A204.1 (cell line): Measurements from ENCODE around the gene USP7.

Source experiments
- FAIRE-seq: peaks from 2 replicates; lab custom pipeline; 2012; peaks lifted over from hg19 to GRCh38; lab: Jason Lieb, UNC

The USP7 gene

DNA sequence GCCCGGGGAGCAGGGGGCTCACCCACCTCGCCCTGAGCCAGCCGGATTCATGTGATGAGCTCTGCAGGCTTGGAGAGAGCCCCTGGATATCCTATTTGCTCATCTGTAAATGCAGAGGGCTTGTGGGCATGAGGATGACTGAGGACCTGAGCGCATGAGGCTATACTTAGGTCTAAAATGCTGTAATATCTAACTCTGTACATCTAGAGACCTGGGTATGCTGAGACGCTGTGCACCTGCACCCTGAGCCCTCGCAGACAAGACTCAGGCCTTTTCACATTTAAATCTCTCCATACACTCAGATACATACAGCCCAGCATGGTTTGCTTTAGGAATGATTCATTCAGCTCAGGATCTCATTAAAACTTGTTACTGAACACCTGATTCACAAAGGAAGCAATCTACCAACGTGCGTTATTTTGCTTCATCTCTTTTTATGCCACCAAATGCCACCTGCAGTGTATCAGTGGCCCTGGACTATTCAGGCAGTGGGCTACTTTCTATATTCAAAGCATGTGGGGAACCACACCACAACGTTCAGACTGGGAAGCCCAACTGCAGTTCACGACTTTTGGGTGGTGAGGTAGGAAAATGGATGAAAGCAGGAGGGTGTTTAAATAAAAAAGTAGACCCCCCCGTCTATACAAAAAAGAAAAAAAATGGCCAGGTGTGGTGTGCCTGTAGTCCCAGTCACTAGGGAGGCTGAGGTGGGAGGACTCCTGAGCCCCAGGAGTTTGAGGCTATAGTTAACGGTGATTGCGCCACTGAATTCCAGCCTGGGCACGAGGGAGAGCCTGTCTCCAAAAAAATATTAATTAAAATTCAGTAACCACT is 12.0 kb downstream of the USP7 start:
- FAIRE-seq = no peak

DNA sequence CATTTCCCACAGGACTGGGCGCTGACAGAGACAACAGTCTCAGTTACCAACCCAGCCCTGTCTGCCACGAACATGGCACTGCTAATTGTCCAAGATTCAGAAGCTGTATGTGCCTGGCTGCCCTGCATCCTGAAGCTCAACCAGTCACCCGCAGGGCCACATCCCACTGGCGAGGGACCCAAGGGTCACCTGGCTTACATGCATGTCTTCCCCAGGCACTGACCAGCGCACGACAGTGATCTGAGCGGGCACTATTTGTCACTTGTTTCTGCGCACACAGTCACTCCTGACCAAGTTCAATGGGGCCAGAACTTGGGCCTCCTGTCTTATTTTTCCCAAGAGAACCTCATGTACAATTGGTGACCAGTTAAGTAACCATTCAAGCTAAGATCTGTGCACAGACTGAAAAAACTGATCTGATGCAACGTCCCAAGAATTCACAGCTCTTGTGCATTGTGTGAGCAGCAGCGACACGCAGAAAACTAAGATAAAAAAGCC is 13.1 kb downstream of the USP7 start:
- FAIRE-seq = no peak

DNA sequence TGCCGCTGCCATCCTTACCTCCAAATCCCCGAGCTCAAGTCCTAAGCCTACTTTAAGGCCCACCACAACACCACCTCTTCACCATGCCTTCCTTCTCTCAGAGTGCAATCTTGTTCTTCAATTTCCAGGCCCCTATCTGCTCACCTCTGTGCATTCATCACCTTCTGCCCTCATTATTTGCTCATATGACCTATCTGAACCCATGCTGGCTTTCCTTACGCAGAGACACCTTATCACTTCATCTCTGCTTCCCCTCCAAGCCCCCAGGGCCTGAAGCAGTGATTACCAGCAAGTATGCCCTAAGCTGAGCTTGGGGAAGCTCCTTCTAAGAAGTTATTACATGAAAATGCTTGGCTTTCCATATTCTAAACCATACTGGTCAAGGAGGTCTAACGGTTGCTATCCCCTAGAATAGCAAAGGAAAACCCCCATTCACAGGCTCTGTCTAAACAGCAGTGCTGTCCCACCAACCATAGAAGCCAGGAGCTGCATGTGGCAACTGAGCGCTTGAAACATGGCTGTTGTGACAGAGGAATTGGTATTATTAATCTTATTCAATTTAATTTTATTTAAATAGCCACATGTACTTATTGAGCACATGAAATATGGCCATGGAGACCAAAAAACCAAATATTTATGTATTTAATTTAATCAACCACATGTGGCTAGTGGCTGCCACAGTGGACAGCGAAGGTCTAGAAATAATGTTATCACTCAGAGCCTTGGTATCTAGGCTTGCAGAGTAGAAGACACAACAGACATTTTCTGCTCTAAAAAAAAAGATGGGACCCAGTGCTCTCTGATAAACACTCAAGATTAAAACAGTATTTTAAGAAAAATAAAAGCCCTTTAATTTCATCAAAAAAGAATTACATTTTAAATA is 13.9 kb downstream of the USP7 start:
- no peak for FAIRE-seq

DNA sequence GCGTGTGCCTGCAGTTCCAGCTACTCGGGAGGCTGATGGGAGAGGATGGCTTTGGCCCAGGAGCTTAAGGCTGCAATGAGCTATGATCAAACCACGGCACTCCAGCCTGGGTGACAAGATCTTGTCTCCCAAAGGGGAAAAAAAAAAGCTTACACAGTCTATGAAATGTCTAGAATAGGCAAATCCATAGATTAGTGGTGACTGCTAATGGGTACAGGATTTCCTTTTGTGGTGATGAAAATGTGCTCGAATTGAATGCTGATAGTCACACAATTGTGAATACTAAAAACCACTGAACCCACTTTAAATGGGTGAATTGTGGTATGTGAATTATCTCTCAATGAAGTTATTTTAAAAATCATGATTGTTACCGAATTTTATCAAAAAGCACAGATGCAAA is 14.9 kb downstream of the USP7 start:
- no peak for FAIRE-seq

DNA sequence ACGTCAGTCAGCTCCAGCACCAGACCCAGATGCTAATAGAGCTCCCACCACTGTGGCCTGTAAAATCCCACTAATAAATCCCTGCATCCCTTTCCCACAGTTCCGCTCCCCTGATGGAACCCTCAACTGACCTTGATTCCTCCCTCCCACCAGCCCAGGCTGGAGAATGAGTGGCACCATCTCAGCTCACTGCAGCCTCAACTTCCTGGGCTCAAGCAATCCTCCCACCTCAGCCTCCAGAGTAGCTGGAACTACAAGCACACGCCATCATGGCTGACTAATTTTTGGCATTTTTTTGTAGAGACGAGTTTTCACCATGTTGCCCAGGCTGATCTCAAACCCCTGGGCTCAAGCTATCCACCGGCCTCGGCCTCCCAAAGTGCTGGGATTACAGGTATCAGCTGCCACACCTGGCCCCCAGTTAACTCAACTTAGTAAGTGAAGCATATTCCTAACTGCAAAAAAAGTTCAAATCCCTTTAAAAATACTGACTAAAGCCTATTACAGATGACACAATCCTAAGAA is 15.6 kb downstream of the USP7 start:
- FAIRE-seq = no peak

DNA sequence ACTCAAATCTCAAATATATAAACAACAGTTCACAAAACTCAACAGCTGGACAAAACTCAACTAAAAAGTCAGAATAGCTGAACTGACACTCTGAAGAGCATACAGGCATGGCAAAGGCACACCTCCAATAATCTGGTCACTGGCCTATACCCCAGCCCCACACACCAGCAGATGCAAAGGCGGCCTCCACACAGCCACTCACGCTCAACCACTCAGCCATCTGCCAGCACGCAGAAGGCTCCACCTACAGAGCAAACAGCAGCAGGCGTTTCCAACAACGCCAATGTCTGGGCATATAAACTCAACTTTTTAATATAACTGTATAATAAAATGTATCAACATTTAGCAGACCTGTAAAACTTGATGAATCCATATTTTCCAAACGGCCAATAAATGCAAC is 17.2 kb downstream of the USP7 start:
- FAIRE-seq = no peak

DNA sequence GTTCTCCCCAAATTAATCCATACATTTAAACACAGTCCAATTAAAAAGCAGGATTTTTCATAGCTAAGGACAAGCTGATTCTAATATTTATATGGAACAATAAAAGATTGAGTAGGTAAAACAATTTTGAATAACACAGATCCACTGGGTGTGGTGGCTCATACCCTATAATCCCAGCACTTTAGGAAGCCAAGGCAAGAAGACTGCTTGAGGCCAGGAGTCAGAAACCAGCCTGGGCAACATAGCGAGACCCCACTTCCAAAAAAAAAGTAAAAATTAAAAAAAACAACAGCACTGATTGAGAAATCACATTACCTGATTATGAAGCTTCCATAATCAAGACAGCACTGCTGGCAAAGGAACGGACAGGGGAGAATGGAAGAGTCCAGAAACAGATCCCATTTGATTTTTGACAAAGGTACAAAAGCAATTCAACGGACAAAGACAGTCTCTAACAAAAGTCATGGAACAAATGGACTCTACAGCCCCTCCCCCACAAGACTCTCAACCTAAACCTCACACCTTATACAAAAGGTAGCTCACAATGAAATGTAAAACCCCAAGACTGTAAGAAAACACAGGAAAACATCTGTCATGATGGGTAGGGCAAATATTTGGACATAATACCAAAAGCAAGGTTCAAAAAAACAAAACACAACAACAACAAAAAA is 17.9 kb downstream of the USP7 start:
- no peak for FAIRE-seq

DNA sequence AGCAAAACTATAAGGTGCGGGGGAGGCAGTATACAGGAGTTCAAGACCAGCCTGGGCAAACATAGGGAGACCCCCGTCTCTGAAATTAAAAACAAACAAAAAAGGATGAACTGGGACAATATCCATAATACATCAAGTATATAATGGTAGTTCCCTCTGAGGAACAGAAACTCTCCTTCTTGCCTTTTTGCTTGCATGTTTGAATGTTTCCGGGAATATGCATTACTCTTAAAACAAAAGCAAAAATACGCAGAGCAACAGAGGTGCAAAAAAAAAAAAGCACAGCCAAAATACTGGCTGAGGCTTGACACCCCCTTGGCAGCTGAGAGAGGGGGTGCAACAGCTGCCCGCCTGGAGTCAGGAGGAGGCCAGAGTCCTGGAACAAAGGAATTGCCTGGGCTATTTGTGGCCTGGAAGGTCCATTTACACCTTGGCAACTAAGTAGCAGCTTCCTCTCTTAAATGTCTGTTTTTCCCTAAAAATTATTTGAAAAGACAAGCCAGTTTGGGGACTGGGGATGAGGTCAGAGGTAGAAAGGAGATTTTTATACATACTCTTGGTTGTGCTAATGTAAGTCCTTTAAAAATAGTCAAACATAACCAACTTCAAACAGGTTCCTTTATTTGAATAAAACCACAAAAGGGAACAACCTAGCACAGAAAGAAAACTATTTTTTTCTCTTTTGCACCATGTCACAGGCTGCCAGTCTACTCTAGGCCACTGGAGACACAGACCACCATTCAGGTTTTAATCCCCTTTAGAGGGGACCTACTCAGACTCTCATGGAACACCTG is 19.5 kb downstream of the USP7 start:
- FAIRE-seq = no peak

DNA sequence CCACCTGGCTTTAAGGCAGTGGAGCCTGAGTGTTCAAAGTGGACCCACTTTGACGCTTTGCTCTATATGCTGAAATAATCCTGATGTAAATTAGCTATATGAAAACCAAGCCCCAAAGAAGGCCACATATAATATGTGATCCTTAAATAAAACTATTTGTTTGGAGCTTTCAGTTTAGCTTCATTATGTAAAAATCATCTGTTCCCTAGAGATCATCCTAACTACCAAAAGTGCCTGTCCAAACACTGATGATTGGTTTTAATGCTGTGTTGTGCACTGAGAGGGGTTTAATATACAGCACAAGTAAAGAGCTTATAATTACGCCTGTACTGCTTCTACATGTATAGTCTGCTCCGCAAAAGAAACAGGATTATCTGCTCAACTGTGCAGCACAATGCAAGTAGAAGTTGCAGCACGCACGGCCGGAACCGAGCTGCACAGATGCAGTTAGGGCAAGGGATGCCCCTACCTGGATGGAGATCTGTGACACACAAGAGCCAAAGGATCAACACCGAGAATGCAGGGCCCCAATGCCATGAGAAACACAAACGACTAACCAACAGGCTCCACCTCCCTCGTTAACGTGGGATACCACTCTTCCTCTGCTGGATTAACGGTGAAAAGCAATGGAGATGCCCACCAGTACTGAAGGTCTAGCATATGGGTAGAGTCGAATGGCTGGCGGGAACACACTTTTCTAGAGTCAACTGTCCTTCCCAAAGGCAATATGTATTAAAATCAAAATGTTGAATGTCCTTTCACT is 20.5 kb downstream of the USP7 start:
- FAIRE-seq = no peak

DNA sequence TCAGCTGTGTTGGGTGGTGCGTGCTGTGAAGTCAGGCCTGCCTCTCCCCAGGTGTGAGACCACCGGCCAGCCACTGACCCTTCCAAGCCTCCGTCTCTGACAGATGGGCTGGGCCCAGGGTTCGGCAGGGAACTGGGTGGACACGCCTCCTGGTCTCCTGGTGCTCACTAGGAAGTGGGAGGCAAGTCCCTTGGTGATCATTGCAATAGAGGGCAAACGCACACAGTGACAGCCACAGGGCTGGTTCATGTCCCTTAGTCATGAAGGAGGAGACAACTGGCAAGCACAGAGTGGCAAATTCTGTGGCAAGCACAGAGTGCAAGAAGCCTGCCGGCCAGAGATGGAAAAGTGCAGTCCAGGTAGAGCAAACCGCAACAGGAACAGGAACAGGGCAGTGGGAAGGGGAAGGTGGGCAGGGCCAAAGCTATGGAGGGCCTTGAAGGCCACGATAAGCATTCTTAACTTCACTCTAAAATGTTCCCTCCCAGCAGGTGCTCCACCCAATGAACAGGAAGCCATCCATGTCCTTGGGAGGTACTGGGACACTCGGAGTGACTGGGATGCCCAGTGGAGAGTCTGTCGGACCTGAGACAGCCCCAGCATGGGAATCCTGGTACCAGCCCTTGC is 21.9 kb downstream of the USP7 start:
- no peak for FAIRE-seq

DNA sequence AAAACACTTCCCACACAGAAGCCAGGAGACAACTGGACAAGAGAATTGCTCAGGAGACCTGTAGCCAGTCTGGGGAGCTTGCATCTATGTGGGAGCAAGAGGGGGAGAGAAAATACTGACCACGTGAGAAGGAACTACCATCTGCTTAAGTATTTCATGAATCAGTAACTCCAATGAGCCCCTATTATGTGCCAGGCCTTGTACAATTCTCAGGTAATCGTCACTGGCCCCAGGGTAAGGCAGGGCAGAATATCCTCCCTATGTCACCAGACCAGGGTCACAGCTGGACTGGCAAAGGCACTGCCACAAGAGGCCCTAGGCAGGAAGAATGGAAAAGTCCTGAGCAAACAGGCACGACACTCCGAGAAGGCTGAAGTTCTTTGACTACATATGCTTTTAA is 25.9 kb downstream of the USP7 start:
- FAIRE-seq = no peak

DNA sequence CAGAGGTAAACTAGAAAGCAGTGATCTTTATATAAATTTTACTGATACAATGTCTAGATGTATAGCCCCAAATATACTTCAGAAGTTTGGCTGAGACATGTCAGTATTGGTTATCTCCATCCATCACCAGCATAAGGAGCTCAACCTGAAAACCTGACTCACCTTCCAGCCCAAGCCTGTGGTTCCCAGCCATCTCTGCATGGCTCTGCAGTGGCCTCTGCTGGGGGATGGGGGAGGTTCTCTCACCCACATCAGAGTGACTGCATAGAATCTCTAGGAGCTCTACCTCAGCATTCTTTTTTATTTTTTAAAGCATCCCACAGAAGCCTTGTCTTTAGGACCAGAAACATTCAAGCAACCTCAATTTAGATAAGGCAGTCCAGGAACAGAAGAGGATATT is 27.3 kb downstream of the USP7 start:
- FAIRE-seq = no peak

DNA sequence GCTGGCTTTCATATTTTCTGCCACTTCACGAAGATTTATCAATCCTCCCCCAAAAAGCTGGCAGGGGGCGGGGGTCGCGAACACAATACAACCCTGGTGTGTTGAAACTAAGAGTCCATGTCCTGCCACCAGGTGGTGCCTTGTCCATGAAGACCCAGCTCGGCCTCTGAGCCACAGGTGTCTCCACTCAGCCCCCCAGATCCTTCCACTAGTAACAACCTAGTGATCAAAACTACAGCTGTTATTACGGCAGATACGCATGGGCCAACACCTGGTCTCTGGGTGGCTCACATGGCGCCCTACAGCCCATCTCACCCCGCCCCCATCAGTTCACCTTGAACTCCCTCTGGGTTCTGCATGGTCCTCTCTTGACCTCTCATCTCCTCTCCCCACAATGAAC is 27.7 kb downstream of the USP7 start:
- FAIRE-seq = no peak

DNA sequence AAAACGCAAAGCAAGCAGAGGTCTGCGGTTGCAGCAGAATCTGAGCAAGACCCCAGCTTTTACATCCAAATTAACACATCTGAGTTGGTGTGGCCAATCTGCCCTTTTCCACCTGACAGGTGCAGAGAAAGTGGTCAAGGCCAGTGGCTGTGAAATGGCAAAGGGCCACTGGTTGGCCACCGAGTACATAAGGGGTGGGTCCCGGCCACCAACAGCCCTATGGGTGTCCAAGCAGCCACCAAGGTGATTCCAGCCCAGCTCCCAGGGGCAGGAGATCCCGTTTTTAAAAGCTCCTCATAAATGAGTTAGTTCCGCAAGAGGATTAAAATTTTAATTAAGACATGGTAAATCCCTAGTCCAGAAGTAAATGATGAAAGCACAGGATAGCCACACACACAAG is 29.1 kb downstream of the USP7 start:
- no peak for FAIRE-seq

DNA sequence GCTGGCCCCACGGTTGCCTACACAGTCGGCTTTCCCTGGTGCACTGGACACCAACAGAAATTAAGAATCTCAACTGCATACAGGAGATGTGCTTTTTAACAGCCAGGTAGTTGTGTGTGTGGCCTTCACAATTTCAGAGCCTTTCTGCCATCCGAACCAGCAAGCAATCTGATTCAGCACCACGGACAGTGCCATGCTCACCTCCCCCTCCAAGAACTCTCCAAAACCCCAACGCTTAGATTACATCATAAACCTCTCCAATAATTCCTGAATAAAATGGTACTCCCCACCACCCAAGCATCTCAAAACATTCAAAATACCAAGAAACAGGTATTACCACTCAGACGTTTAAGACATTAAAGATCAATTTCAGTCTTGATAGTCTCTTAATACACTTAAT is 31.8 kb downstream of the USP7 start:
- FAIRE-seq = no peak

DNA sequence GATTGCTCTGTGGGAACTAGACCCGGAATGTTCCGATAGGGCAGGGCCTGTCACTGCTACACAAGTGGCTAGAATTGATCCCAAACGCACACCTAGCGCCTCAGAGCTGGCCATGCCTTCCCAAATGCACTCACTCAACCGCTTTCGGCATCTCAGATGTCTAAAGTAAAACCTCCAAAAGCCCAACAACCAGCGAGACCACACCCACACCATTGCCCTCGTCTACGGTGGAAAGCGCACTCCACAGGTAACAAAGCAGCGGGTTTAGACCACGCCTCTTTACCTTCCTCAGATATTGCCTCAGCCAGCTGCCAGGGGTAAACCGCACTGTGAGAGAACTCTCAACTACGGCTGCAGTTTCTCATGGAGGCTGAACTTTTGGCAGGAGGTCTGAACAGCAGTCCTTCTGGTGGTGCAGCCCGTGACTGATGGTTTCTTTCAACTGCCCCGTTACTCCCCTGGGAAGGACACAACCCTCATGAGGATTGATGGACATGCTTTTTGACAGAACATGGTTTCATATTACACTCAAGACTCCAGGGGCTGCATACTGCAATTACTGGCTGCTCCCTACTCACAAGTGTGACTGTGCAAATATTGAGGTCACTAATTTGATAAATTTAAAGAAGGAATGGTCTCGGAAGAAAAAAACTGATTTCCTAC is 34.5 kb downstream of the USP7 start:
- no peak for FAIRE-seq

DNA sequence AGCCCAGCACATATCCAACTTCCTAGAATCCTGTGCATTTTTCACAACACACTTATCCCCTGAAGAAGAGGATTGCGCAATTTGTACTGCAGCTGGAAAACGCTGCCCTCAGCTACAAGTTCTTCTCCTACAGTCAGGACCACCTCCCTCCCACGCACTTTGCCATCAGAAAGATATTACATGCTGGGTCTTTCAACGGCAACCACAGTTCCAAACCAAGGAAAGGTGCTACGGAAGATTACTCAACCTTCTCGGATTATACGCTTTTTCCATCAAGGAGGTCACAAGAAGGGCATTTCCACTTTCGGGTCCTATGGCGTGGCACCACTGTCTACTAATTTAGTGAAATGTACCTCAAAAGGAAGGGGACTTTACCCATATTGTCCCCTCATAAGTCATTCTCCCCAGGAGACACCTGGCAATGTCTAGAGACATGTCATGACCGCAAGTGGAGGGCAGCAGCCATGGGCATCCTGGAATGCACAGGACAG is 35.2 kb downstream of the USP7 start:
- no peak for FAIRE-seq

DNA sequence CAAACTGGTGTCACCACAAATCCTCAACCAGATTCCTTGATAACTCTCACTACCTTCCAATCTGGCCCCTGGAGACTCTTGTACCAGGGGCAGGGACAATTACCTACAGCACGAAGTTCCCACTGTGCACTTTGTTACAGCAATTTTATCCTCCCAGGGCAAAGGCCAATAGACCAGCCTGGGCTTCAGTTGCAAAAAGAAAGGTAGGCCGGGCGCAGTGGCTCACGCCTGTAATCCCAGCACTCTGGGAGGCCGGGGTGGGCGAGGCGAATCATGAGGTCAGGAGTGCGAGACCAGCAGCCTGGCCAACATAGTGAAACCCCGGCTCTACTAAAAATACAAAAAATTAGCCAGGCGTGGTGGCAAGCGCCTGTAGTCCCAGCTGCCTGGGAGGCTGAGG is 36.9 kb downstream of the USP7 start:
- no peak for FAIRE-seq

DNA sequence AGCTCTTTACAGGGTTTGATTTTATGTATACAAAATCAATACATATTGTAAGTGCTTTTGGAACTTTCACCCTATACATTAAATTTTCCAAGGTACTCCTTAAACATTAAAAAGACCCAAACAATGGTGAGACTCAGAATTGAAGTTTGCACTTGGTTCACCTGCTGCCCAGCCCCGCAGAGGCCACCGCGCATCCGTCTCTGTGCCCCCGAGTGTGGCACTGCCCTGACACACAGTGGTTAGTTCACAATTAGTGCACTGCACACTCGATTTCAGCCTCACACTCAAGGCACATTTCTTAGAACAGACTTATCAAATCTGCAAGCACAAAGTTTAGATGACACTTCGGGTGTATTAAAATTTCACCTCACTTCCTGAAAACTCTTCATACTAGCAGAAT is 38.3 kb downstream of the USP7 start:
- FAIRE-seq = no peak

DNA sequence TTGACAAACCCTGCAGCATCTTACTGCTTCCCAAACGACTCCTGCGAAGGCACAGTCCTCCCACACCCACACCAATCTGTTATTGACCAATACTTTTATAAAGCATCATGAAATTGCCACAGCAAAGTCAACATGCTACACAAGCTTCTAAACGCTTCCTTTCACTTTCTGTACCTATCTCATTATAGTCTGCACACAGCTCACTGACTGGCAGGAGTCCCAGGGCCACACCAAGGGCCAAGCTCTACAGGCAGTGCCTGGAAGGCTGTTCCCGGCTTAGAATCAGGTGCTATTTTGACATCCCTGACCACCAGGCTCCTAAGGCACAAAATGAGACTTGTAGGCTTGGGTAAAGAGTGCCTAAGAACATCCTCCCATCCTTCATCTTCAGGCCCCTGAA is 39.5 kb downstream of the USP7 start:
- FAIRE-seq = no peak
